ENCODE results near the gene CUL1.

Gene CUL1

DNA sequence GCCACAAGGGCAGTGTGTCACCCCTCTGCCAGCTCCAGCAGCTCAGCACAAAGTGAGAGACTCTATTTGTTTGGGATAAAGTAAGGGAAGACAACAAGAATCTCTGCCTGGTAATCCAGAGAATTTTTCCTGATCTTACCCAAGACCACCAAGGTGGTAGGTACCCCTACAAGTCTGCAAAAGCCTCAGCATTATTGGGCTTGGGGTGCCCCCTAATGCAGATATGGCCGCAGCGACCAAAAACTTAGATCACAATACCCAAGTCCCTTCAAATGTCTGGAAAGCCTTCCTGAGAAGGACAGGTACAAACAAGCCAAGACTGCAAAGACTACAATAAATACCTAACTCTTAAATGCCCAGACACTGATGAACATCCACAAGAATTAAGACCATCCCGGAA lies 22.4 kb upstream of the CUL1 start:
- H3K9ac ChIP-seq: no peak overlapping the region
- H3K27me3 ChIP-seq (ENCODE audit: insufficient read depth, low read depth): no peaks in the 10 kb centered on the region
- no peaks in the 10 kb centered on the region for H4K20me1 ChIP-seq (ENCODE audit: insufficient read depth)
- TF ChIP-seq, protein P1, sequence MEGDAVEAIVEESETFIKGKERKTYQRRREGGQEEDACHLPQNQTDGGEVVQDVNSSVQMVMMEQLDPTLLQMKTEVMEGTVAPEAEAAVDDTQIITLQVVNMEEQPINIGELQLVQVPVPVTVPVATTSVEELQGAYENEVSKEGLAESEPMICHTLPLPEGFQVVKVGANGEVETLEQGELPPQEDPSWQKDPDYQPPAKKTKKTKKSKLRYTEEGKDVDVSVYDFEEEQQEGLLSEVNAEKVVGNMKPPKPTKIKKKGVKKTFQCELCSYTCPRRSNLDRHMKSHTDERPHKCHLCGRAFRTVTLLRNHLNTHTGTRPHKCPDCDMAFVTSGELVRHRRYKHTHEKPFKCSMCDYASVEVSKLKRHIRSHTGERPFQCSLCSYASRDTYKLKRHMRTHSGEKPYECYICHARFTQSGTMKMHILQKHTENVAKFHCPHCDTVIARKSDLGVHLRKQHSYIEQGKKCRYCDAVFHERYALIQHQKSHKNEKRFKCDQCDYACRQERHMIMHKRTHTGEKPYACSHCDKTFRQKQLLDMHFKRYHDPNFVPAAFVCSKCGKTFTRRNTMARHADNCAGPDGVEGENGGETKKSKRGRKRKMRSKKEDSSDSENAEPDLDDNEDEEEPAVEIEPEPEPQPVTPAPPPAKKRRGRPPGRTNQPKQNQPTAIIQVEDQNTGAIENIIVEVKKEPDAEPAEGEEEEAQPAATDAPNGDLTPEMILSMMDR (conservative IDR thresholded peaks at IDR 0.05; ENCODE audit: low read depth, low read length): no peak
- no peak overlapping the region for H3K4me3 ChIP-seq (IDR thresholded peaks at IDR 0.05; ENCODE audit: insufficient read depth, low read depth, low read length)
- H3K79me2 ChIP-seq (ENCODE audit: insufficient read depth, low read depth): no peaks in the 10 kb centered on the region
- no peak overlapping the region for H2AFZ ChIP-seq (ENCODE audit: low read depth)
- no peak overlapping the region for H3K4me2 ChIP-seq
- no peaks in the 10 kb centered on the region for H3K4me1 ChIP-seq (ENCODE audit: low read depth, poor library complexity, severe bottlenecking)
- no peaks in the 10 kb centered on the region for H3K36me3 ChIP-seq (ENCODE audit: insufficient read depth)
- no peak overlapping the region for H3K27ac ChIP-seq

DNA sequence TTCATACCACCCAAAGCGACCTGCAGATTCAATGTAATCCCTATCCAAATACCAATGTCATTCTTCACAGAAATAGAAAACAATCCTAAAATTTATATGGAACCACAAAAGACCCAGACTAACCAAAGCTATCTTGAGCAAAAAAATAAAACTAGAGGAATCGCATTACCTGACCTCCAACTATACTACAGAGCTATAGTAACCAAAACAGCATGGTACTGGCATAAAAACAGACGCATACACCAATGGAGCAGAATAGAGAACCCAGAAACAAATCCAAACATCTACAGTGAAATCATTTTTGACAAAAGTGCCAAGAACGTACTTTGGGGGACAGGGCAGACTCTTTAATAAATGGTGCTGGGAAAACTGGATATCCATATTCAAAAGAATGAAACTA lies 16.9 kb upstream of the CUL1 start:
- Histone ChIP-seq H3K36me3 (ENCODE audit: insufficient read depth) (no peaks in the 10 kb centered on the region), H3K4me3 (IDR thresholded peaks at IDR 0.05; ENCODE audit: insufficient read depth, low read depth, low read length) (no peak overlapping the region)

DNA sequence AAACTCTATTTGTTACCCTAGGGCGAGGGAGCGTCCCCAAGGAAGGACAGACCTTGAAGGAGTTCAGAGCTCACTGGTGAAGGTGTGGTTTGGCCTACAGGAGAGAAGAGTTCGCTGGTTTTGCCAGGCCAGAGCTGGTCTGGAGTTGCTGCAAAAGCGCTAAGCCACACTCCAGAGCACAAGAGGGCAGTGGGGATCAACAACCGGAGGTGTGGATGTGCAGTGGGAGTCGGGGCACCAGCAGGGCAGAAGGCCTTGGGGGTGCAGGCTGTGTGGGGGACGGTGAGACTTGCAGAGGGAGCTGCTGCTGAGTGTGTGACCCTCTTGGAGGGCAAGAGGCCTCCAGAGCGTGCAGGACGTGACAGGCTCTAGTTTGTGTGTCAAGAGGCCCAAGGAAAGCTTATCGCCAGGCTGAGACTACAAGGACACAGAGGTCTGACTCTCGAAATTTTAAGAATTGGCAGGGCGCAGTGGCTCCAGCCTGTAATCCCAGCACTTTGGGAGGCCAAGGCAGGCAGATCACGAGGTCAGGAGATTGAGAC lies 14.3 kb upstream of the CUL1 start:
- TF ChIP-seq, protein P1 (conservative IDR thresholded peaks at IDR 0.05; ENCODE audit: low read depth, low read length): no peak
- no peaks in the 10 kb centered on the region for H3K36me3 ChIP-seq (ENCODE audit: insufficient read depth)
- H2AFZ ChIP-seq (ENCODE audit: low read depth): no peak overlapping the region
- no peak overlapping the region for H3K4me2 ChIP-seq
- H3K9ac ChIP-seq: no peak overlapping the region
- no peaks in the 10 kb centered on the region for H4K20me1 ChIP-seq (ENCODE audit: insufficient read depth)
- peaks cover 22% of the 10 kb centered on the region for H3K4me1 ChIP-seq (ENCODE audit: low read depth, poor library complexity, severe bottlenecking)
- H3K4me3 ChIP-seq (IDR thresholded peaks at IDR 0.05; ENCODE audit: insufficient read depth, low read depth, low read length): no peak overlapping the region
- H3K27me3 ChIP-seq (ENCODE audit: insufficient read depth, low read depth): no peaks in the 10 kb centered on the region
- H3K27ac ChIP-seq: no peak overlapping the region
- no peaks in the 10 kb centered on the region for H3K79me2 ChIP-seq (ENCODE audit: insufficient read depth, low read depth)

More for the DNA sequence above, 16.9 kb upstream of the CUL1 start:
- Histone ChIP-seq H3K27ac (no peak overlapping the region), H3K4me1 (ENCODE audit: low read depth, poor library complexity, severe bottlenecking) (peaks cover 6% of the 10 kb centered on the region), H3K79me2 (ENCODE audit: insufficient read depth, low read depth) (no peaks in the 10 kb centered on the region), H3K27me3 (ENCODE audit: insufficient read depth, low read depth) (no peaks in the 10 kb centered on the region), H4K20me1 (ENCODE audit: insufficient read depth) (no peaks in the 10 kb centered on the region), H3K4me2 (no peak overlapping the region), H2AFZ (ENCODE audit: low read depth) (no peak overlapping the region), H3K9ac (no peak overlapping the region)
- TF ChIP-seq, protein P1 (conservative IDR thresholded peaks at IDR 0.05; ENCODE audit: low read depth, low read length): no peak

DNA sequence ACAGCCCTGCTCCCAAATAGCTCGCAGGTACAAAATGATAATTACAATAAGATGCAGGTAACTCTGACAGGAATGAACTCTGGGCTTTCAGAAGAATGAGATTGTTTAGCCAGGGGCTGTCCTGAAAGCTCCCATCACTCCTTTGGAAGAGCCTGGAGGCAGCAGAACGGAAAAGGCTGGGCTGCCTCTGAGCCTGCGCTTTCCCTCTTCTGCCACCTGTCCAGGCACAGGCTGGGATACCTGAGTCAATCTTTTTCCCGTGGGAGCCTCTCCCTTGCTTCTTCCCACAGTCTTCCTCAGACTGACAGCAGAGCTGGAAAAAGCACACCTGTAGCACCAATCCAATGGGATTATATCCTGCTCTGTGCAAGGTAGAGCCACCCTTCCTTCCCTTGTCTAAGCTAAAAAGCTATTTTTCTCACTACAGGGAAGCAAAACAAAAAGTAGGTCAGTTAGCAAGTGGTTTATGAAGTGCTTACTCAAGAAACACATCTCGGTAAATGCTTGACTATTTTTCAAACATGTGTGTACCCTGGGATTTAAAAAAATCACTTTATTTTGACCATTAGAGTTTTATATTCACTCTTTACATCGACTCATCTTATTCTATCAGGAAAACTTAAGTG lies 12.3 kb upstream of the CUL1 start:
- TF ChIP-seq, protein P1 (conservative IDR thresholded peaks at IDR 0.05; ENCODE audit: low read depth, low read length): no peak
- H3K4me3 ChIP-seq (IDR thresholded peaks at IDR 0.05; ENCODE audit: insufficient read depth, low read depth, low read length): no peak overlapping the region
- no peak overlapping the region; the same call in 1 of the 2 replicates for H3K4me2 ChIP-seq
- no peaks in the 10 kb centered on the region for H3K79me2 ChIP-seq (ENCODE audit: insufficient read depth, low read depth)
- H4K20me1 ChIP-seq (ENCODE audit: insufficient read depth): no peaks in the 10 kb centered on the region
- no peaks in the 10 kb centered on the region for H3K36me3 ChIP-seq (ENCODE audit: insufficient read depth)
- H2AFZ ChIP-seq (ENCODE audit: low read depth): no peak overlapping the region
- H3K9ac ChIP-seq: no peak overlapping the region
- no peak overlapping the region for H3K27ac ChIP-seq
- peaks cover 22% of the 10 kb centered on the region for H3K4me1 ChIP-seq (ENCODE audit: low read depth, poor library complexity, severe bottlenecking)
- no peaks in the 10 kb centered on the region for H3K27me3 ChIP-seq (ENCODE audit: insufficient read depth, low read depth)

All from KMS-11 (cell line).